ENCODE results near the gene TTBK1.

Gene TTBK1

GRCh38 chr6:43284991-43285781, 41.9 kb downstream of the TTBK1 start:
- Histone ChIP-seq H3K4me3 (replicated peaks; ENCODE audit: insufficient read depth, low read length) (no peak overlapping the region), H3K27ac (replicated peaks) (no peak overlapping the region), H3K27me3 (ENCODE audit: insufficient read depth, poor library complexity, severe bottlenecking) (peaks cover 31% of the 10 kb centered on the region)
- TF ChIP-seq CTCF (IDR thresholded peaks at IDR 0.05; ENCODE audit: insufficient read depth, low read length) = no peak
- TF ChIP-seq REST (IDR thresholded peaks at IDR 0.05; ENCODE audit: insufficient replicate concordance, low read depth) = no peak
- TF ChIP-seq POLR2AphosphoS5 (IDR thresholded peaks at IDR 0.05; ENCODE audit: low read depth) = no peak
- TF ChIP-seq SPI1 (IDR thresholded peaks at IDR 0.05; ENCODE audit: borderline replicate concordance, low read depth) = no peak
- TF ChIP-seq GABPA (IDR thresholded peaks at IDR 0.05; ENCODE audit: low read depth) = no peak
- DNase-seq (ENCODE audit: low read depth in 1 of 2, low spot score in 1 of 2) = no peak

GRCh38 chr6:43285832-43286231, 42.6 kb downstream of the TTBK1 start:
- peaks cover 28% of the 10 kb centered on the region for H3K27me3 ChIP-seq (ENCODE audit: insufficient read depth, poor library complexity, severe bottlenecking)
- H3K4me3 ChIP-seq (replicated peaks; ENCODE audit: insufficient read depth, low read length) = no peak overlapping the region
- DNase-seq (ENCODE audit: low read depth in 1 of 2, low spot score in 1 of 2) = no peak
- TF ChIP-seq SPI1 (IDR thresholded peaks at IDR 0.05; ENCODE audit: borderline replicate concordance, low read depth) (no peak), POLR2AphosphoS5 (IDR thresholded peaks at IDR 0.05; ENCODE audit: low read depth) (no peak), REST (IDR thresholded peaks at IDR 0.05; ENCODE audit: insufficient replicate concordance, low read depth) (no peak), CTCF (IDR thresholded peaks at IDR 0.05; ENCODE audit: insufficient read depth, low read length) (no peak), GABPA (IDR thresholded peaks at IDR 0.05; ENCODE audit: low read depth) (no peak)
- no peak overlapping the region for H3K27ac ChIP-seq (replicated peaks)

GRCh38 chr6:43286456-43286979, 43.2 kb downstream of the TTBK1 start:
- H3K4me3 ChIP-seq (replicated peaks; ENCODE audit: insufficient read depth, low read length) = no peak overlapping the region
- no peak for TF ChIP-seq SPI1 (IDR thresholded peaks at IDR 0.05; ENCODE audit: borderline replicate concordance, low read depth)
- TF ChIP-seq CTCF (IDR thresholded peaks at IDR 0.05; ENCODE audit: insufficient read depth, low read length) = no peak
- DNase-seq (ENCODE audit: low read depth in 1 of 2, low spot score in 1 of 2) = no peak
- H3K27ac ChIP-seq (replicated peaks) = no peak overlapping the region
- H3K27me3 ChIP-seq (ENCODE audit: insufficient read depth, poor library complexity, severe bottlenecking) = peaks cover 28% of the 10 kb centered on the region
